ENCODE results near the gene SLMAP.

The SLMAP gene

DNA sequence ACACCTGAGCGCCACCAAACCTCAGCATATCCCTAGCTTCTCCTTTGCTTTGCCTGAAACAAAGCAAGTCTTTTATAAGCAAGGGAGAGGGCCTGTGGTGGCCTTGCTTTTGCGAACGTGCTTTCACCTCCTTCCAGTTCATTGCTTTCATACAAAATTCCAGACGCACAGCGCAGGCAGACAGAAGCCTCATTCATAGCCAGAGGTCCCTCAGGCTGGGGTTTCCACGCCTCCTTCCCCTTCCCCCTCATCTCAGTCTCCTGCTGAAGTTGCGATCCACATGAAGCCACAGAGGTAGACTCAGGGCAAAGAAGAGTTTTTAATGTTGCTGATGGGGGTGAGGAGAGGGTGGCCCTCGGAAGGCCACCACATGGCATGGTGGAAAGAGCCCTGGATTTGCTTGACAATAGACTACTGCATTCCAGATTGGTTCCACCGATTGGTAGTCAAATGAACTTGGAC is 192.7 kb downstream of the SLMAP start:
- DNase-seq, result peak; percentile 83

DNA sequence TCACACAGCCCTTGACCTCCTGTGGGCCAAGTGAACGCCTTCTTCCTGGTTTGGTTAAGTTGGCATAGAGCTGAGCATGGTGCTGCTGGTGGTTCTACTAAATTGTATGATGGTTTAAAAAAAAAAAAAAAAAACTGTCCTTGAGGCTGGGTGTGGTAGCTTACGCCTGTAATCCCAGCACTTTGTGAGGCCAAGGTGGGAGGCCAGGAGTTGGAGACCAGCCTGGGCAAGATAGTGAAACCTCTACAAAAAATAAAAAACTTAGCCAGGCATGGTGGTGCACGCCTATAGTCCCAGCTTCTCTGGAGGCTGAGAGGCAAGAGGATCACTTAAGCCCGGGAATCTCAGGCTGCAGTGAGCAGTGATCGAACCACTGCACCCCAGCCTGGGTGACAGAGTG is 193.2 kb downstream of the SLMAP start:
- DNase-seq, result no peak

DNA sequence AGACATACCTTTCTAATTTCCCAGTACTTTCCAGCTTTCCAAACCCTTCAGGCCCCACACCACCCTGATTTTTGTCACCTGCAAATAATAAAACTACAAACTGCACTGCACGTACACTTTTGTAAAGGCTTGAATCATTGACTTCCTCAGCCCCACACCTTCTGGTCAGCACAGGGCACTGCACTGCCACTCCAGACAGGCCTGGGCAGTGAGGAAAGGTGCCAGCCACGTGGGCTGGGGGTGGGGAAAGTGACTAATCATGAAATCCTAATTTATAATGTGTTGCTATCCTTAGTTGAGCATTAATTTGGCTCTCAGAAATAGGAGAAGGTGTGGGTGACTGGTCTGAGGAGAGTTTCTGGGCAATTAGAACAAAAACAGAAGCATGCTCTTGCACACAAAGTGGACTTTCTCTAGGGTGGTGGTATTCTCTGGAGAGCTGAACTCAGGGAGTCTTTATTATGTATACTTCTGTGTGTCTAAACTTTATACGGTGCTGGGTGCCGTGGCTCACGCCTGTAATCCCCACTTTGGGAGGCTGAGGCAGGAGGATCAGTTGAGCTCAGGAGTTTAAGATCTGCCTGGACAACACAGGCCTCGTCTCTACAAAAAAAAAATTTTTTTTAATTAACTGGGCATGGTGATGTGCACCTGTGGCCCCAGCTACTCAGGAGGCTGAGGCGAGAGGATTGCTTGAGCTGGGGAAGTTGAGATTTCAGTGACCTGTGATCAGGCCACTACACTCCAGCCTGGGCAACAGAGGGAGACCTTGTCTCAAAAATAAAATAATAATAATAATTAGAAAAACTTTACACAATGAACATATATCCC is 193.9 kb downstream of the SLMAP start:
- DNase-seq, result no peak

DNA sequence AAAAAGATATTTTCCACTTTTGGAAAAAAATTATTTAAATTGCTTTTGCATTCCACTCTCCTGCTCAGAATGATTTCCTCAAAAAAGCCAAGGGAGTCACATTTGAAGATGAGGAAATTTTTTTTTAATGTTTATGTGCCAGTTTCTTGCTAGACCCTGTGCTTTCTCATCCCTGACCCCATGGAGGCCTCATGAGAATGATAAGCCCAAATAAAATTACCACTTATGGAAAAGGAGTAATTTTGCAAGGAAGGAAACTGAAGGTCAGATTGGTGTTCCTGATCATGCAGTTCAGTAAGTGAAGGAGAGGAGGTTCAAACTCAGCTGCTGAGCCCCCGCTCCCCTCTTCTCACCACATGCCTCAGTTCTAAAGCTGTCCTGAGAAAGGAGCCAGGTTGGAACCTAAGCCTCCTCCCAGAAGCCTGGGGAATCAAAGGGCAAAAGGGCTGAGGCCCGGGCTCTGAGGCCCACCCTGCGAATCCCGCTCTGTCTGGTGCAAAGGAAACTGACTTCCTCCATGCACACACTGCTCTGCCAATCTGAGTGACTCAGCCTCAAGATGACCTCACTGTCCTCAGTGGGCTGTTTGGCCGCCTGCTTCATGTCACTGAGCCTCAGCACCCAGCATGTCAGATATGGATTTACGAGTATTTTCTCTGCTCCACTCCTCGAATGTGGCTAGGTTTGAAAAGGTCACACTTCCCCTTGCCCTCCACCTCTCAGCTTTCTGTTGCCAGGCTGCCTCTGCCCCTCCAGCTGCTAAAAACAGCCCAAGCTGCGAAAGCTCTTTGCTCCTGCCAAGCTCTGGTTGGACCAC is 195.2 kb downstream of the SLMAP start:
- DNase-seq, result peak; percentile 48

DNA sequence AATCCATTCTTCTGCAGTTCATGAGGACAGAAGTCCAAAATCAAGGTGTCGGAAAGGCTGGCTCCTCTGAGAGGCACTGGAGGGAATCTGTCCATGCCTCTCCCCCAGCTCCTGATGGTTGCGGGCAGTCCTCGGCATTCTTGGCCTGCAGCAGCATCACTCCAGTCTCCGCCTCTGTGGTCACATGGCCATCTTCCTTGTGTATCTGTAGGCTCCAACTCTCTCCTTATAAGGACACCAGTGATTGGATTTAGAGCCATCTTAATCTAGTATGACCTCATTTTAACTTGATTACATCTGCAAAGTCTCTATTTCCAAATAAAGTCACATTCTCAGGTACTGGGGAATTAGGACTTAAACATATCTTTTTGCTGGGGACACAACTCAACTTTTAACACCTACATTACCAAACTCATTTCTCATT is 196.1 kb downstream of the SLMAP start:
- peak; percentile 66 for DNase-seq

DNA sequence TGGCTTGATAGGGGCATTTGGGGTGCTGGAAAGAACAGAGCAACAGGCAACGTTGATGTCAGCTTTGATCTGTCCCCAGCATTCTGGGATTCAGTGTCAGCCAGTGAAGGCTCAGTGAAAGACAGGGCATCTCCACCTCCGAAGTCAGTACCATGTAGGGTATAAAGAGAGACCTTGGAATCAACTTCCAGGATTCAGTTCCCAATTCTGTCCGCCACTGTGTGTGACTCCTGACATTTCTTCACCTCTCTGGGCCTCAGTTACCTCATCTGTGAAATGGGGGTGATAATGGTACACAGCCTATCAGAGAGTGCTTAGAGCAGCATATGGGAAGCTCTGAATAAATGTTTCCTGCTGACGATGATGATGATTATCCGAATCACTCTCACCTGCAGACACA is 196.5 kb downstream of the SLMAP start:
- no peak for DNase-seq

DNA sequence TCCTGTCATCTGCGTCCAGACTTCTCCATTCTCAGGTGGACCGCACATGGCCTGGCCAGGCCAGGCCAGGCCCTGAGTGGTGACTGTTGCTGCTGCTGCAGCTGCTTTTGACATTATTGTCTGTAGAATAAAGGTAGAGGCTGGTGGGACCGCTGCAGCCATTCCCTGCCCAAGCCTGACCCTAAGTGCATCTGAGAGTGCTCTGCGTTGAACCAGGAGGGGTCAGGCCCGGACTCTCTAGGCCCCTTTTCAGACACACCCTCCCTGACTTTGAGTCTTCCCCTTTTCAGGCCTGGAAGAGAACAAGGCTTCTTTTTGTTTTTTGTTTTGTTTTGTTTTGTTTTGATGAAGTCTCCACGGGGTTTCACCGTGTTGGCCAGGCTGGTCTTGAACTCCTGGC is 197.5 kb downstream of the SLMAP start:
- DNase-seq, result no peak

DNA sequence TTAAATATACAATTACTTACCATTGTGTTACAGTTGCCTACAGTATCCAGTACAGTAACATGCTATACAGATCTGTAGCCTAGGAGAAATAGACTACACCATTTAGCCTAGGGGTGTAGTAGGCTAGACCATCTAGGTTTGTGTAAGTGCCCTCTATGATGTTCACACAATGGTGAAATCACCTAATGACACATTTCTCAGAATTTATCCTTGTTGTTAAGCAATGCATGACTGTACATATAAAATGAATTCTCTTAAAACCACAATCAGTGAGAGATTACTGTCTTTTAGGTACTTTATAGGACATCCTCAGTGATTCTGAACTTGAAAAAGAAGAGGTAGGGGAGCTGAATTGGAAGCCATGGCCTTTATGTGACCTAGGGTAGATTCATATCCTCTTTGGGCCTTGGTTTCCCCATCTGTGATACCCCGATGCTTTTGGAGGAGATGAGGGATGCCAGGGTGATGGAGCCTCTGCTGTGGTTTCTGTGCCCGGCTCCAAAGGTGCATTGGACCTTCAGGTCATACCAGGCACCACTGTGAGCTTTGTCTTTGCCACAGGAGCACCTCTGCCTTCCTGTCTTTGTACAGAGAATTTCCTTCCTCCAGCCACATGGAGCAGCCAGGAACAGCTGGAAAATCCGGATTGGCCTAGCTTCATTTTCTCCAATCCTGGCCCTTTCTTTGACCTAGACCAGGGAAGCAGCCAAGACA is 200.2 kb downstream of the SLMAP start:
- no peak for DNase-seq

DNA sequence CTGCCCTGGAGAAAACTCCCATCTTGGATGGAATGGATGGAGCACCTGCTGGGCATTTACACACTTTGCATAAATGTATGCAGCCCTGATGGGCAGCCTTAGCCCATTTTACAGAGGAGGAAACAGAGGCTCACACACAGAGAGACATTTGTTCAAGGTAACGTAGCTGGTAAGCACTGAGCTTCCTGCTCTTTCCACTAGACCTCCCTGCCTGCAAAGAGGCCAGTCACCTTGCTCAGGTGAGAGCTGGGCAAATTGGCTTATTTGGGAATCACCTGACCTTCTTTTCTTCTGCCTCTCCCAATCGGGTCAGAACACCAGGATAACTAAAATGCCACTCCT is 200.7 kb downstream of the SLMAP start:
- no peak for DNase-seq

DNA sequence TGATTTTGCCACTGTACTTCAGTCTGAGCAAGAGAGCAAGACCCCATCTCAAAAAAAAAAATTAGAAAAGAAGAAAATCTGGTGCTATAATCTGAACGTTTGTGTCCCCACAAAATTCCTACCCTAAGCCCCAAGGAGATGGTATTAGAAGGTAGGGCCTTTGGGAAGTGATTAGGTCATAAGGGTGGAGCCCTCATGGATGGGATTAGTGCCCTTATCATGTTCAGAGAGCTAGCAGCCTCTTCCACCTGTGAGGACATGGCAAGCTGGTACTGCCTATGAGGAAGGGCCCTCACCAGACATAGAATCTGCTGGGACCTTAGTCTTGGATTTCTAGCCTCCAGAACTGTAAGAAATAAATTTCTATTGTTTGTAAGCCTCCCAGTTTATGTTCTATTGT is 201.7 kb downstream of the SLMAP start:
- DNase-seq, result no peak

DNA sequence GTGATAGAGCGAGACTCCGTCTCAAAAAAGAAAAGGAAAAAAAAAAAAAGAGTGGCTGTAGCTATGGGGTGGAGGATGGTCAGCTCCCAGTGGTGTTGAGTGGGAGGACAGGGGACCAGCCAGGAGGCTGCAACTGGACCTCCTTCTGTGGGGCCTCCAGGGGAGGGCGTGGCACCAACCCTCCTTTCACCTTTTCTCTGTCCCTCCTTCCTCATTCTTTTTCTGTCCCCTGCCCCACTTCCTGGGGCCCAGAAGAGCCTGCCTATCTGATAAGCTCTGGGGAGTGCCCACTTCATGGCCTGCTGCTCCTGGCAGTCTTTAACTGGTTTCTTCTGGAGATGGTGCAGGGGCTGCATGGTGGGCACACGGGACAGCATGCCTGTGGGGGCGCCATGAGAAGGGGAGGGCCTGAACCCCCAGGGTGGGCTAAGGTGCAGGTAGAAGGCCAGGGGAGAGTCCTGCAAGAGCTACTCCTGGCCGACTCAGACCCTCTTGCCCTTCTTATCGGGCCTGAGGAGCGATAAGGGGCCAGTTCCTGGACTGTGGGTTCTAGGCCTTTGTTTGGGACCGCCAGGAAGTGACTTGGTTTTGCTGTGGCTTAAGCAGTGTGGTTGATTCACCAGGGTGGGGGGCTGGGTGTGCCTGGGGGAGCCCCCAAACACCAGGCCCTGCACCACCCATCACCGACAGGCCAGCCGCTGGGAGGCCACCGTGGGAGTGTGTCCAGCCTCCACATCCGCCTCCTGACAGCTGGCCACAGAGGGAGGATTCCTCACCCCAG is 202.7 kb downstream of the SLMAP start:
- DNase-seq, result no peak

DNA sequence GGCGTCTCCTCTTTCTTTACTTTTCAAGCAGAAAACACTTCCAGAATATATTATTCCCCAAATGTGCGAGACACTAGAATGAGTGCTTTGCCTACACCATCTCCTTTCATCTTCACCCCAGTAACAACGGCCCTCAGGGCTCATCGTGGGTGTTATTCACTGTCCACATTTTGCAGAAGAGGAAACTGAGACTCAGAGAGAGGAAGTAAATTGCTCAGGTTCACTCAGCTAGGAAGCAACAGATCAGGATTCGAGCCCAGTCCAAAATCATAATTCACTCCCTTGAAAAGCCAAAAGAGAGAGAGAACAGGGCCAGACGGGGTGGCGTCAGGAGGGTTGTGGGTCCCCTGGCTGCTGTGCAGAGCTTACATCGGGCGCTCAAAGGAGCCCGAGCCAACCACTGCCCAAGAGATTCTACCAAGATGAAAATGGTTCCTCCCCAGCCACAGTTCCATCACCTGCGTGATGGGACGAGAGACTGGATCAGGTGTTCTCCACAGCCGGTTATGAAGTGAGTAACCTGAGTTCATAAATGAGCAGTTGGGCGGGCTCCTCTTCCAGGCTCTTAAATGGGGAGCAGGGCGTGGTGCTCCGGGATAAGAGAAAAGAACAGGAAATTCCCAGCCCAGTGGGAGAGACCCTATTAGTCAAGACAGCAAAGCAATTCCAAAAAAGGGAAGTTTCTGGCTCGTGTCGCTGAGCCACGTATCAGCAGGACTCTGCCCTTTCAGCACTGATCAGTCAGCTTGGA is 203.5 kb downstream of the SLMAP start:
- no peak for DNase-seq

DNA sequence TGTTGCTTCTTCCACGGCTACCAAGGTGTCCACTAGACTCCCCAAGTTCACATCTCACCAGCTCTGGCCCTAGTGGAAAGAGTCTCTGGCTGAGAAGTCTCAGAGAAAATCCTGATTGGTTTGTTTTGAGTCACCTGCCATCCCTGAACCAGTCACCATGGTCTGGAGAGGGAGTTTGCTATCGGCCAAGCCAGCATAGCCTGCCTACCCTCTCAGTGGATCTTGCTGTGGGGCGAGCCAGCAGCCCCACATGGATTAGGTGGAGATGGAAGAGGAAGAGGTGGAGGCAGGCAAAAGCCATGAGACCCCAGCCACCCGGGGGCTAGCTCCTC is 204.0 kb downstream of the SLMAP start:
- no peak for DNase-seq

DNA sequence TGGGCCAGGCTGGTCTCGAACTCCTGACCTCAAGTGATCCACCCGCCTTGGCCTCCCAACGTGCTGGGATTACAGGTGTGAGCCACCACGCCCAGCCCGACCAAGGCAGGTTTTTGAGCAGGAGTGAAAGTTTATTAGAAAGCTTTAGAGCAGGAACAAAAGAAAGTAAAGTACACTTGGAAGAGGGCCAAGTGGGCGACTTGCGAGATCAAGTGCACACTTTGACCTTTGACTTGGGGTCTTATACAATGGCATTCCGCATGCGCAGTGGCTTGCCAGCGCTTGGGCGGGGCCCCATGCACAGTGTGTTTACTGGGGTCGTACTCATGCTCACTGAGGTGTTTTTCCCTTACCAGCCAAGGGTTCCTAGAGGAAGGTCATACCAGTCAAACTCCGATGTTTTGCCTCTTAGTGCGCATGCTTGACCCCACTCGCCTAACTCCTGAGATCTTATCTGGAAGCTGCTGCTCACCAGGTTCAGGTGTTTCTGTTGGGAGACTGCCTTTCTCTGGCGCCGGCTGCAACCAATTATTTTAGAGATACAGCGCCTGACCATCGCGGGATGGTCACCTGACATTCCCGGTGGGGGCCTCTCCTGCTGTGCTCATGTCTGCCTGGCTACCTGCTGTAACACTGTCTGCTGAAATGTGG is 205.2 kb downstream of the SLMAP start:
- no peak for DNase-seq

DNA sequence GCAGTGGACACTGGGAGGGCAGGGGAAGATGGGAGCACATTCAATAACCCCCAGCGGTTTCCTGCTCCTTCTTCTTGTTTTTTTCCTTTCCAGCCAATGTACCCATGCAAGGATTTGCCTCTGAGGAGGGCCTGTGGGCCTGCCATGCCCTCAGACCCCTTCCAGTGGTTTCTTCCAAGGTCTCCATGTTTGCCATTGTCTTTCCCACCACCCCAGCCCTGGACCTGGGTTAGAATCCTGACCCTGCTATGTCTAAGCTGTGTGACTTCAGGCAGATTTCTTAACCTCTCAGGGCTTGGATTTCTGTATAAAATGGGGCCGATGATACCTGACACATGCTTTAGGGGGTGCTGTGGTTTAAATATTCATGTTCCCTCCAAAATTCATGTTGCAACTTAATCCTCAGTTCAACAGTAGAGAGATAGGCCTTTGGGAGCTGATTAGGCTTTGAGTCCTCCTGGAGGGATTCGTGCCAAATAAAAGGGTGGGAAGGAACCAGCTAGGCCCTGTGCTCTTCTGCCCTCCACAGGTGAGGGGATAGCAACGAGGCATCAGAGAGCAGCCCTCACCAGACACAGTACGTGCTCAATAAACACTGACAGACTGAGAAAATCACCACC is 205.8 kb downstream of the SLMAP start:
- DNase-seq, result no peak

DNA sequence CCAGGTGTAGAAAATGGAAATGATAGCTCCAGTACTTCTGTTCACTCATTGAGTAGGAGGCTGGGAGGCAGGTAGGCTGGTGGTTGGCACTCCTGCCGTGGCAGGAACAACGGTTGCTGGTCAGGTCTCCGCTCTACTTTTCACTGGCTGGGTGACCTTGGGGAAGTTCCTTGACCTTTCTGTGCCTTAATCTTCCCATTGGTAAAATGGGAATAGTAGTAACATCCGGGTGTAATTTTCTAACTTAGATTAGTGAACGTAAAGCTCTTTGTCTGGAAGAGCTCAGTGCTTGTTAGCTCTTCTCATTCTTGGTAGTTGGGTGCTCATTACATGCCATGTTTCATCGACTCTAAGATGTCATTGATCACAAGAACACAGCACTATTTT is 206.3 kb downstream of the SLMAP start:
- DNase-seq, result no peak

DNA sequence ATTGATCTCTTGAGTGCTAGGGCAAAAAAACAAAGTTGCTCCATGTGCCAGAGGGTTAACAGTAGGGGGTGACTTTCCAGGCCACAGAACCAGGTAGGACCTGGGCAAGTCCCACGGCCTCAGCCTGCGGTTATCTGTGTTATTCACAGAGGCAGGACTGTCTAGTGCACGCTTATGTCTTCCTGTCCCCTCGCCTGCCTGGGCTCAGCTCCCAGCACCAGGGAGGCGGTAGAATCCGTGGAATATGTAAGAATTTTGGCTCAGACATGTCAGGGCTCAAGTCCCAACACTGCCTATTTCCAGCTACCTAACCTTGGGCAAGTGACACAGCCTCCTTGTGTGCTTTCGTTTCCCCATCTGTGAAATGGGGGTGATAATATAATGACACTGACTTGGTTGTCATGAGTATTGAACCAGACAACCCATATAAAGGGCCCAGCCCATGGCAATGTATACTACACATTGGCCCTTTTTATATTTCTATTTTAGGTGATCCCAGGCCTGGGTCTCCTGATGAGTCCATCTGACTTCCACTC is 207.8 kb downstream of the SLMAP start:
- no peak for DNase-seq

DNA sequence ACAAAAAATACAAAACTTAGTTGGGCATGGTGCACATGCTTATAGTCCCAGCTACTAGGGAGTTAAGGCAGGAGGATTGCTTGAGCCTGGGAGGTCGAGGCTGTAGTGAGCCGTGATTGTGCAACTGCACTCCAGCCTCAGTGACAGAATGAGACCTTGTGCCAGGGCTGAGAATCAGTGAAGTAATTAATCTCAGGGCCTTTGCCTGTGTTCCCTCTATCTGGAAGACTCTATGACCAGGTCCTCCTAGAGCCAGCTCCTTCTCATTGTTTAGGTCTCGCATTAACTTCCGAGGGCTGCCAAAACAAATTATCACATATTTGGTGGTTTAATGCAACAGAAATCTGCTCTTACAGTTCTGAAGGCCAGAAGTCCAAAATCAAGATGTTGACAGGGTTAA is 210.7 kb downstream of the SLMAP start:
- no peak for DNase-seq

DNA sequence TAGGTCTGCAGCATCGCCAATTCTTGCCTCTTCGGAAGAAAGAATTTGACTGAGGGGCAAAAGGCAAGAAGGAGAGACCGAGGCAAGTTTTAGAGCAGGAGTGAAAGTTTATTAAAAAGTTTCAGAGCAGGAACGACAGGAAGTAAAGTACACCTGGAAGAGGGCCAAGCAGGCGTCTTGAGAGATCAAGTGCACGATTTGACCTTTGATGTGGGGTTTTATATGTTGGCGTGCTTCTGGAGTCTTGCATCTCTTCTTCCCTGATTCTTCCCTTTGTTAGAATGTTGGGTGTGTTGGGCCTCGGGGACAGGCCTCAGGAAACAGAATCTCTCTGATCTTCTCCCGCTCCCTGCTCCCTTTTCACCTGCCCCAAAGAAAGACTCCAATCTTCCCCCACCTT is 211.5 kb downstream of the SLMAP start:
- DNase-seq, result no peak

DNA sequence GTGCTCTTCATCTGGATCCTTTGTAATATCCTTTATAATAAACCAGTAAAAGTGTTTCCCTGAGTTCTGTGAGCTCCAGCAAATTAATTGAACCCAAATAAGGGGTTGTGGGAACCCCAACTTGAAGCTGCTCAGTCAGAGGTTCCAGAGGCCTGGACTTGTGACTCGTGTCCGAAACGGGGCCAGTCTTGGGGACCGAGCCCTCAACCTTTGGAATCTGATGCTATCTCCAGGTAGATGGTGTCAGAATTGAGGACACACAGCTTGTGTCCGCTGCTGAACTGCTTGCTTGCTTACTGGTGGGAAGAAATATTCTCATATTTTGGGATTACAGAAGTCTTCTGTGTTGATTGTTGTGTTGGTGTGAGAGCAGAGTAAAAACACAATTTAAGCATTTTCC is 212.4 kb downstream of the SLMAP start:
- no peak for DNase-seq

DNA sequence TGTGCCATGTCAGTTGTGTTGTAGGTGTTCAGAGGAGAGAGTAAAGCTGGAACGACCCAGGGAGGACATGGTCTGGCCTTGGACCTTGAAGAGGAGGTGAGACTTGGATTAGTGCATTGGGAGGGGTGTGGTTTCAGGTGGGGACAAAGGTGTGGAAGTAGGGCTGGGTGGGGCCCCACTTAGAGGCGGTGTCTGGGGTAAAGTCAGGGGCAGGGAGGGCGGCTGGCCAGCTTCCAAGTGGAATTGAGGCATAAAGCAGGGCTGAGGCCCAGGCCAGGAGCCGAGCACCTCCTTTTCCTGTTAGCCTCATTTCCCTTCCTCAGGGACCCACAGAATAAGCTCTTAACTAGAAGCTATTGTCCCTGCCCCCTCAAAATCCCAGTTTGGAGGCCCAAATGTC is 215.9 kb downstream of the SLMAP start:
- no peak for DNase-seq
